Activated CD8-positive, alpha-beta T cell treated with anti-CD3 and anti-CD28 coated beads for 36 hours (primary cell): ENCODE results near the gene ERCC2. TPM values are rescaled to one million over a fixed set of nuclear protein-coding genes. Genes with fewer than 3 reads are reported as not detected.

Experiments
- ATAC-seq: fragments of 200-7000 bp; cut with Tn5 transposase; one replicate; pipeline ENCODE4 v1.10.0; 2021; ENCODE audit warnings: mild to moderate bottlenecking, moderate library complexity
- CTCF ChIA-PET: fragments of 350-600 bp; sonication (Branson Sonifier 250); formaldehyde crosslinking; loops from one replicate; lab custom pipeline; 2021; ENCODE audit warnings: antibody characterized with exemption; lab: Charles Lee
- POLR2A ChIA-PET: fragments of 350-600 bp; sonication (Branson Sonifier 250); formaldehyde crosslinking; loops from one replicate; lab custom pipeline; 2021; ENCODE audit warnings: antibody characterized with exemption; lab: Charles Lee
- DNase-seq: peaks from one replicate; pipeline ENCODE4 v3.0.0-alpha.2; 2020
- H3K27ac Mint-ChIP-seq: one replicate; pipeline ENCODE4 v1.8.0; 2021; ENCODE audit warnings: mild to moderate bottlenecking, mixed read lengths
- H3K27me3 Mint-ChIP-seq: one replicate; pipeline ENCODE4 v1.8.0; 2021; ENCODE audit warnings: mixed read lengths
- H3K36me3 Mint-ChIP-seq: one replicate; pipeline ENCODE4 v1.8.0; 2021; ENCODE audit warnings: low read depth, mixed read lengths
- H3K4me1 Mint-ChIP-seq: one replicate; pipeline ENCODE4 v1.8.0; 2021; ENCODE audit warnings: low read depth, mixed read lengths
- H3K4me3 Mint-ChIP-seq: one replicate; pipeline ENCODE4 v1.8.0; 2021; ENCODE audit warnings: mild to moderate bottlenecking, moderate library complexity, mixed read lengths
- H3K9me3 Mint-ChIP-seq: one replicate; pipeline ENCODE4 v1.8.0; 2021; ENCODE audit warnings: mixed read lengths
- intact Hi-C: fragments of 100-400 bp; cut with micrococcal nuclease; formaldehyde crosslinking; loops from one replicate; pipeline ENCODE4 v1.10.0; 2022
- total RNA-seq, 2 experiments: library from RNA; stranded (reverse); gene quantifications; one replicate each; pipeline ENCODE4 v1.2.3, GENCODE V29; 2021
- TF ChIP-seq, protein P1 (sequence below): fragments of 200-600 bp; IDR thresholded peaks from one replicate; pipeline ENCODE4 v1.8.0; 2022; ENCODE audit warnings: antibody characterized with exemption, mild to moderate bottlenecking

ERCC2 gene
- 10 to 100 TPM; 23.2 to 25.6 TPM for total RNA-seq

- intact Hi-C loops, result no loop called here
- ATAC-seq, result peak; percentile 100
- TF ChIP-seq, protein P1, sequence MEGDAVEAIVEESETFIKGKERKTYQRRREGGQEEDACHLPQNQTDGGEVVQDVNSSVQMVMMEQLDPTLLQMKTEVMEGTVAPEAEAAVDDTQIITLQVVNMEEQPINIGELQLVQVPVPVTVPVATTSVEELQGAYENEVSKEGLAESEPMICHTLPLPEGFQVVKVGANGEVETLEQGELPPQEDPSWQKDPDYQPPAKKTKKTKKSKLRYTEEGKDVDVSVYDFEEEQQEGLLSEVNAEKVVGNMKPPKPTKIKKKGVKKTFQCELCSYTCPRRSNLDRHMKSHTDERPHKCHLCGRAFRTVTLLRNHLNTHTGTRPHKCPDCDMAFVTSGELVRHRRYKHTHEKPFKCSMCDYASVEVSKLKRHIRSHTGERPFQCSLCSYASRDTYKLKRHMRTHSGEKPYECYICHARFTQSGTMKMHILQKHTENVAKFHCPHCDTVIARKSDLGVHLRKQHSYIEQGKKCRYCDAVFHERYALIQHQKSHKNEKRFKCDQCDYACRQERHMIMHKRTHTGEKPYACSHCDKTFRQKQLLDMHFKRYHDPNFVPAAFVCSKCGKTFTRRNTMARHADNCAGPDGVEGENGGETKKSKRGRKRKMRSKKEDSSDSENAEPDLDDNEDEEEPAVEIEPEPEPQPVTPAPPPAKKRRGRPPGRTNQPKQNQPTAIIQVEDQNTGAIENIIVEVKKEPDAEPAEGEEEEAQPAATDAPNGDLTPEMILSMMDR, result no peak
- peak; percentile 99 for DNase-seq
- Mint-ChIP-seq H3K27ac (peak within 1 kb of the TSS; percentile 99), H3K36me3 (peaks cover 1% of the 10 kb centered on the region), H3K4me1 (peaks cover 14% of the 10 kb centered on the region), H3K27me3 (no peaks in the 10 kb centered on the region), H3K9me3 (no peaks in the 10 kb centered on the region), H3K4me3 (peak within 1 kb of the TSS; percentile 91)
- ChIA-PET POLR2A (interaction anchor here (0.6 to 1.1 kb wide), 2 partner anchors 32 to 51 kb away, joined by 3 to 4 read pairs; no protein-coding TSS in a partner anchor), CTCF (interaction anchor here (1.2 to 1.3 kb wide), 3 partner anchors 32 to 115 kb away, joined by 4 to 6 read pairs (median 4); no protein-coding TSS in a partner anchor)
Measured at GRCh38 chr19:45370410-45371204, at the start of gene ERCC2. TSS of gene ERCC2 (minus strand) at chr19:45370573. CDS start at chr19:45370540, 33 bp downstream.

DNA sequence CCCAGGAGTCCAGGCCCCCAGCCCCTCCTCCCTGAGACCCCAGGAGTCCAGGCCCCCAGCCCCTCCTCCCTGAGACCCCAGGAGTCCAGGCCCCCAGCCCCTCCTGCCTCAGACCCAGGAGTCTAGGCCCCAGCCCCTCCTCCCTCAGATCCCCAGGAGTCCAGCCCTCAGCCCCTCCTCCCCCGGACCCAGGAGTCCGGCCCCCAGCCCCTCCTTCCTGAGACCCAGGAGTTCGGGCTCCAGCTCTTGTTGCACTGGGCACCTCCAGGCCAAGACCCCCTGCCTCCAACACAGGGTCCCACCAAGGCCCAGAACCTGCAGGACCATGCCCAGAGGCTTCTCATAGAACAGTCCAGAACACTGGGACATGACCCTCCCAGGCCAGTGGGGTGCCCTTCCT, 49.5 kb upstream of the ERCC2 start:
- peaks cover 44% of the 10 kb centered on the region for H3K4me1 Mint-ChIP-seq
- H3K4me3 Mint-ChIP-seq, result no peak overlapping the region
- H3K27me3 Mint-ChIP-seq, result no peaks in the 10 kb centered on the region
- H3K9me3 Mint-ChIP-seq, result no peaks in the 10 kb centered on the region
- no peak for DNase-seq
- peaks cover 34% of the 10 kb centered on the region for H3K36me3 Mint-ChIP-seq
- ChIA-PET POLR2A (interaction anchor here (0.9 to 1.2 kb wide), 2 partner anchors 13 to 14 kb away, joined by 3 read pairs; no protein-coding TSS in a partner anchor), CTCF (interaction anchor here (2.0 kb wide), 1 partner anchor 20 kb away, joined by 9 read pairs; no protein-coding TSS in a partner anchor)
- ATAC-seq, result no peak
- intact Hi-C loops, result loop anchor here (10.0 kb wide), 1 partner anchor 55 kb away; no protein-coding TSS in a partner anchor
- TF ChIP-seq, protein P1, result no peak
- H3K27ac Mint-ChIP-seq, result peak overlapping the region; percentile 72

GRCh38 chr19:45419396-45419795, 49.0 kb upstream of the ERCC2 start:
- peak; percentile 28 for DNase-seq
- H3K27ac Mint-ChIP-seq, result peak overlapping the region; percentile 72
- CTCF ChIA-PET, result no interaction called here
- TF ChIP-seq, protein P1, result no peak
- H3K4me1 Mint-ChIP-seq, result peaks cover 41% of the 10 kb centered on the region
- H3K36me3 Mint-ChIP-seq, result peaks cover 36% of the 10 kb centered on the region
- no peak overlapping the region for H3K4me3 Mint-ChIP-seq
- ATAC-seq, result no peak
- no peaks in the 10 kb centered on the region for H3K9me3 Mint-ChIP-seq
- no peaks in the 10 kb centered on the region for H3K27me3 Mint-ChIP-seq
- intact Hi-C loops, result no loop called here
- POLR2A ChIA-PET, result interaction anchor here (0.9 to 1.2 kb wide), 2 partner anchors 12 to 14 kb away, joined by 3 read pairs; no protein-coding TSS in a partner anchor

DNA sequence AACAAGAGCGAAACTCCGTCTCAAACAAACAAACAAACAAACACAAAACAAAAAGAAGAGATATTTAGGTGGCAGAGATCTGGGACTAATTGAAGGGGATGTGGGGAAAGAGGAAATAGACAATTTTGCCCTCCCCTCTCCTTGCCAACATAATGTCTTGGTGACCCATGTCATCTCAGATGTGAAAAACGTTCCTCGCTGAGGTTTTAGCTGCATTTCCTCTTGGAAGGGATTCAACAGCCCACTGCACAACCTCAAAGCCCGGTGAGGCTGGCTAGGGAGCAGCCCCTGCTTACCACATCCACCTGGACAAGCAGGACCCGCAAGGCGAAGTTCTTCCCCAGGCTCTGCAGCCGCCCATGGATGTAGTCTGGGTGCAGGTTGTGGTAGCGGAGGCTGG, 48.4 kb upstream of the ERCC2 start:
- H3K4me1 Mint-ChIP-seq, result peaks cover 35% of the 10 kb centered on the region
- DNase-seq, result no peak
- ChIA-PET POLR2A (no interaction called here), CTCF (no interaction called here)
- TF ChIP-seq, protein P1, result no peak
- peak overlapping the region; percentile 73 for H3K27ac Mint-ChIP-seq
- no peaks in the 10 kb centered on the region for H3K9me3 Mint-ChIP-seq
- H3K27me3 Mint-ChIP-seq, result no peaks in the 10 kb centered on the region
- intact Hi-C loops, result no loop called here
- H3K36me3 Mint-ChIP-seq, result peaks cover 41% of the 10 kb centered on the region
- no peak overlapping the region for H3K4me3 Mint-ChIP-seq
- no peak for ATAC-seq

DNA sequence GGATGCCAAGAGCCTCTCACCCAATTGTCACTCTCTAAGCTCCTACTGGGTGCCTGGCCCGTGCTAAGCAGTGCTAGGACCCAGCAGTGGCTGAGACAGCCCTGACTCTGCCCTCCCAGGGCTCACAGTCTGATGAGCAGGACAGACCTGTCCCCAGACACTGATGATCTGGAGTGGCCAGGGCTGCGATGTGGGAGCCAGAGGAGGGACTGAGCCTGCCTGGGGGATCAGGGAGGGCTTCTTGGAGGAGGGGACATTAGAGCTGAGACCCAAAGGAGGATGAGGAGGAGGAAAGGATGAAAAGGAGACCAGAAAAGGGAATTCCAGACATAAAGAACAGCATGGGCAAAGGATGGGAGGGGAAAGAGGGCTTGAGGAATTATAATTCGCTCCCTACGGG, 46.8 kb upstream of the ERCC2 start:
- no peaks in the 10 kb centered on the region for H3K27me3 Mint-ChIP-seq
- peaks cover 25% of the 10 kb centered on the region for H3K4me1 Mint-ChIP-seq
- H3K9me3 Mint-ChIP-seq, result no peaks in the 10 kb centered on the region
- no peak for ATAC-seq
- H3K27ac Mint-ChIP-seq, result no peak overlapping the region
- ChIA-PET CTCF (interaction anchor here (1.3 to 1.5 kb wide), 4 partner anchors 14 to 62 kb away, joined by 3 to 7 read pairs (median 6); no protein-coding TSS in a partner anchor), POLR2A (interaction anchor here (0.6 kb wide), 1 partner anchor 22 kb away, joined by 3 read pairs; no protein-coding TSS in a partner anchor)
- H3K36me3 Mint-ChIP-seq, result peaks cover 49% of the 10 kb centered on the region
- TF ChIP-seq, protein P1, result no peak
- intact Hi-C loops, result no loop called here
- no peak overlapping the region for H3K4me3 Mint-ChIP-seq
- DNase-seq, result no peak
